AG04450 (cell line): ENCODE data around the gene ZNF280D. TPM values are rescaled to one million over a fixed set of nuclear protein-coding genes. Genes with fewer than 3 reads are reported as not detected.

Source experiments
- CTCF ChIA-PET: fragments of 300-600, 350-600 bp; formaldehyde crosslinking; extraction: SDS; loops from one replicate; lab custom pipeline; 2022; ENCODE audit warnings: antibody characterized with exemption, inconsistent platforms; lab: Charles Lee
- POLR2A ChIA-PET: fragments of 350-600 bp; formaldehyde crosslinking; extraction: SDS; loops from one replicate; lab custom pipeline; 2021; ENCODE audit warnings: antibody characterized with exemption, inconsistent platforms; lab: Yijun Ruan, JAX
- DNase-seq: peaks from one replicate; pipeline ENCODE4 v3.0.0-alpha.2; 2011; ENCODE audit warnings: low read depth, low spot score
- H3K27ac ChIP-seq: one replicate; pipeline ENCODE4 v1.5.1; 2012; ENCODE audit warnings: low read depth, low read length, control low read depth
- H3K27me3 ChIP-seq: one replicate; pipeline ENCODE4 v1.6.0; 2012; ENCODE audit warnings: low read length; ENCODE audit not compliant: control insufficient read depth, insufficient read depth
- H3K4me3 ChIP-seq: 2 replicates; pipeline ENCODE4 v1.5.1; 2011; ENCODE audit warnings: mild to moderate bottlenecking, low read depth, low read length, control low read depth
- H3K9me3 ChIP-seq: 2 replicates; pipeline ENCODE4 v1.5.1; 2012; ENCODE audit warnings: low read length; ENCODE audit not compliant: control insufficient read depth, insufficient read depth
- polyA plus RNA-seq: library from polyadenylated mRNA; depleted of rRNA; stranded (reverse); fragments of >200 nt; gene quantifications from 2 replicates; pipeline ENCODE4 v1.2.3, GENCODE V29; 2011
- TF ChIP-seq, protein P1 (sequence below): IDR thresholded peaks from 2 replicates; pipeline ENCODE4 v1.5.1; 2011; ENCODE audit warnings: low read depth, low read length, control low read depth, inconsistent platforms

The ZNF280D gene
- polyA plus RNA-seq, 1 experiment: 17.6 TPM

- TF ChIP-seq, protein P1, sequence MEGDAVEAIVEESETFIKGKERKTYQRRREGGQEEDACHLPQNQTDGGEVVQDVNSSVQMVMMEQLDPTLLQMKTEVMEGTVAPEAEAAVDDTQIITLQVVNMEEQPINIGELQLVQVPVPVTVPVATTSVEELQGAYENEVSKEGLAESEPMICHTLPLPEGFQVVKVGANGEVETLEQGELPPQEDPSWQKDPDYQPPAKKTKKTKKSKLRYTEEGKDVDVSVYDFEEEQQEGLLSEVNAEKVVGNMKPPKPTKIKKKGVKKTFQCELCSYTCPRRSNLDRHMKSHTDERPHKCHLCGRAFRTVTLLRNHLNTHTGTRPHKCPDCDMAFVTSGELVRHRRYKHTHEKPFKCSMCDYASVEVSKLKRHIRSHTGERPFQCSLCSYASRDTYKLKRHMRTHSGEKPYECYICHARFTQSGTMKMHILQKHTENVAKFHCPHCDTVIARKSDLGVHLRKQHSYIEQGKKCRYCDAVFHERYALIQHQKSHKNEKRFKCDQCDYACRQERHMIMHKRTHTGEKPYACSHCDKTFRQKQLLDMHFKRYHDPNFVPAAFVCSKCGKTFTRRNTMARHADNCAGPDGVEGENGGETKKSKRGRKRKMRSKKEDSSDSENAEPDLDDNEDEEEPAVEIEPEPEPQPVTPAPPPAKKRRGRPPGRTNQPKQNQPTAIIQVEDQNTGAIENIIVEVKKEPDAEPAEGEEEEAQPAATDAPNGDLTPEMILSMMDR: no peak
- DNase-seq: no peak
- Histone ChIP-seq H3K4me3 (no peak overlapping the region), H3K9me3 (no peaks in the 10 kb centered on the region; the same call in 1 of the 2 replicates), H3K27me3 (no peaks in the 10 kb centered on the region), H3K27ac (no peak overlapping the region)
- POLR2A ChIA-PET: no interaction called here
- CTCF ChIA-PET: no interaction called here
Observed at GRCh38 chr15:56616551-56616950, 116.8 kb downstream of the ZNF280D start.

GRCh38 chr15:56613811-56614210, 119.5 kb downstream of the ZNF280D start:
- H3K27me3 ChIP-seq: no peaks in the 10 kb centered on the region
- ChIA-PET CTCF (no interaction called here), POLR2A (no interaction called here)
- H3K27ac ChIP-seq: no peak overlapping the region
- DNase-seq: no peak
- no peaks in the 10 kb centered on the region for H3K9me3 ChIP-seq
- no peak overlapping the region for H3K4me3 ChIP-seq
- TF ChIP-seq, protein P1: no peak

DNA sequence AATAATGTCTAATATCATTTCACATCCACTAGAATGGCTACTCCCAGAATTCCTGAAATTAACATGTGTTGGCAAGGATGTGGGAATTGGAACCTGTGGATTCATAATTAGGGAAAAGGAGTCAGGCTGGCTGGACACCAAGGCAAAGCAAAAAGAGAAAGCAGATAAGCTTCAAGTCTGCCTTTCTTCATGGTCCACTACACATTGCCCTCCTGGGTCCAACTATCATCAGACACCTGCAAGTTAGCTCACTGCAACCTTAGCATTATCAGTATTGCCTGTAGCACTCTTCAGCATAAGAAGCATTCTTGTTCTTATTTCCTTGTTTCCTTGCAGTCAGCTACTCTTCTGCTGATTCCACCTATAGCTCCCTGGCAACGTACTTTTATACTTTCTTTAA, 124.3 kb downstream of the ZNF280D start:
- Histone ChIP-seq H3K27ac (no peak overlapping the region), H3K27me3 (no peaks in the 10 kb centered on the region), H3K4me3 (no peak overlapping the region), H3K9me3 (no peaks in the 10 kb centered on the region)
- TF ChIP-seq, protein P1: no peak
- CTCF ChIA-PET: no interaction called here
- DNase-seq: no peak
- POLR2A ChIA-PET: interaction anchor here (0.6 kb wide), 1 partner anchor 130 kb away, joined by 3 read pairs; no protein-coding TSS in a partner anchor

DNA sequence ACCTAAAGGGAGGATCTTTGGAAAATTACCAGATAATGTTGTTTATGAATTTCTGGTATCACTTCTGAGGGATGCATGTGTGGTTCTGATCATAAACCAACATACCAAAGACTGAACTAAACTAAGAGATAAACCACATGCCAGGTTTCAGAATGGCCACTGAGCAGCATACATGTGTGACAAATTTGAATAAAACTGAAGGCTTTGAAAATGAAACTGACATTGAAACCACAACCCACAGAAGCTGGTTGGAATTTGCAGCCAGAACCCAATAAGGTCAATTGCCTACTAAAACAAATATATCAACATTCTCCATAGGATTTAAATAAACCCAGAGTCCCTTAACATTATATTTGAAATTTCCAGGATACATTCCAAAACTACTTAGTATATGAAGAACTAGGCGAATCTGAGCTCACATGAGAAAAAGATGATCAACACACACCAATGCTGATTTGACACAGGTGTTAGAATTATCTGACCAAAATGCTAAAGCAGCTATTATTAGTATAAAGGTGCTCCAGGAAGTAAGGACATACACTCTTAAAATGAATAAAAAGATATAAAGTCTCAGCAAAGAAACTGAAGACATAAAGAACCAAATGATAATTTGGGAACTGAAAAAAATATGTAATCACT, 125.0 kb downstream of the ZNF280D start:
- TF ChIP-seq, protein P1: no peak
- POLR2A ChIA-PET: interaction anchor here (0.6 kb wide), 1 partner anchor 129 kb away, joined by 3 read pairs; no protein-coding TSS in a partner anchor

DNA sequence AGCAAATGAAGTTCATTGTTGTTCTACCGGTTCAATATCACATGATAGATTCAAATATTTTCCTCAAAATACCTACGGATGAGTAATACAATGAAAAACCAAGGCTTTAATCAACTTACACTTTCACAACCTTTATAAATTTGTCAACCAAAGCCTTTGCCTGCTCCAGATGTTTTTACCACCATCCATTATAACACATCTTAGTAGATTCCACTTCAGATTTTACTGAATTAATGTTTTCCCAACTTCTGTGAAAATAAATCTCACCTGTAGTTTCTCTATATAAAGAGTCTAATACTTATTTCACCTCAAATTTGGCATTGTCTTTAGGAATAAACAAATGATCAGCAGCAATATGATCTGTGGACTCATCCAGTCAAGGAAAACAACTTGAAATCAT, 131.1 kb downstream of the ZNF280D start:
- CTCF ChIA-PET: interaction anchor here (1.0 kb wide), 1 partner anchor 111 kb away, joined by 3 read pairs; no protein-coding TSS in a partner anchor
- no peak for DNase-seq
- TF ChIP-seq, protein P1: no peak
- Histone ChIP-seq H3K9me3 (peaks cover 4% of the 10 kb centered on the region; the same call in 1 of the 2 replicates), H3K27ac (no peak overlapping the region), H3K27me3 (no peaks in the 10 kb centered on the region), H3K4me3 (no peak overlapping the region)
- POLR2A ChIA-PET: no interaction called here

More for the DNA sequence above, 125.0 kb downstream of the ZNF280D start:
- DNase-seq: no peak
- Histone ChIP-seq H3K4me3 (no peak overlapping the region), H3K27ac (no peak overlapping the region), H3K27me3 (no peaks in the 10 kb centered on the region), H3K9me3 (no peaks in the 10 kb centered on the region)
- CTCF ChIA-PET: no interaction called here
